Endodermal cell (in vitro differentiated cells): Measurements from ENCODE around the gene IL17RA. TPM values are rescaled to one million over a fixed set of nuclear protein-coding genes. Genes with fewer than 3 reads are reported as not detected.

Experiments
- DNase-seq: peaks from one replicate; pipeline ENCODE4 v3.0.0-alpha.2; 2017
- H3K27ac ChIP-seq: 2 replicates; pipeline ENCODE4 v1.5.1; 2013; ENCODE audit warnings: mild to moderate bottlenecking, low read depth, low read length, moderate library complexity
- H3K27me3 ChIP-seq: 2 replicates; pipeline ENCODE4 v1.6.1; 2013; ENCODE audit warnings: mild to moderate bottlenecking, low read length, moderate library complexity; ENCODE audit not compliant: insufficient read depth, control insufficient read depth, poor library complexity, severe bottlenecking
- H3K36me3 ChIP-seq: 2 replicates; pipeline ENCODE4 v1.7.0; 2013; ENCODE audit warnings: mild to moderate bottlenecking, low read length, moderate library complexity; ENCODE audit not compliant: control insufficient read depth, insufficient read depth
- H3K4me1 ChIP-seq: one replicate; pipeline ENCODE4 v1.7.0; 2013; ENCODE audit warnings: low read length; ENCODE audit not compliant: control insufficient read depth, insufficient read depth
- H3K4me3 ChIP-seq: 2 replicates; pipeline ENCODE4 v1.5.1; 2013; ENCODE audit warnings: mild to moderate bottlenecking, low read length, moderate library complexity
- H3K9ac ChIP-seq: 2 replicates; pipeline ENCODE4 v1.6.1; 2013; ENCODE audit warnings: mild to moderate bottlenecking, low read length, moderate library complexity; ENCODE audit not compliant: poor library complexity, severe bottlenecking; ENCODE audit errors: extremely low read depth
- H3K9me3 ChIP-seq: 2 replicates; pipeline ENCODE4 v1.6.1; 2013; ENCODE audit warnings: mild to moderate bottlenecking, low read length, moderate library complexity; ENCODE audit not compliant: control insufficient read depth
- H3K27ac Mint-ChIP-seq: 2 replicates; pipeline ENCODE4 v1.8.0; 2020; ENCODE audit warnings: mixed read lengths
- H3K27me3 Mint-ChIP-seq: 2 replicates; pipeline ENCODE4 v1.8.0; 2021; ENCODE audit warnings: mild to moderate bottlenecking, mixed read lengths; ENCODE audit not compliant: insufficient read depth
- H3K36me3 Mint-ChIP-seq: 2 replicates; pipeline ENCODE4 v1.8.0; 2020; ENCODE audit warnings: low read depth, mixed read lengths
- H3K4me1 Mint-ChIP-seq: 2 replicates; pipeline ENCODE4 v1.8.0; 2020; ENCODE audit warnings: mixed read lengths
- H3K4me3 Mint-ChIP-seq: 2 replicates; pipeline ENCODE4 v1.8.0; 2020; ENCODE audit warnings: mild to moderate bottlenecking, moderate library complexity, mixed read lengths
- H3K9me3 Mint-ChIP-seq: 2 replicates; pipeline ENCODE4 v1.8.0; 2020; ENCODE audit warnings: mild to moderate bottlenecking, mixed read lengths
- CTCF ChIP-seq: fragments of 200-600 bp; sonication (generic); conservative IDR thresholded peaks from 2 replicates; pipeline ENCODE4 v1.5.0; 2021; ENCODE audit warnings: antibody characterized with exemption, mild to moderate bottlenecking
- WGBS, 2 experiments: methylation state at CpG; one replicate each; pipeline versions ENCODE4 v1.1.5 to v1.1.7; 2013; ENCODE audit warnings: missing lambda C conversion rate in 2 of 2, mixed read lengths in 1 of 2; ENCODE audit not compliant: insufficient coverage in 1 of 2, insufficient read length in 1 of 2; 5-methylcytosine and 5-hydroxymethylcytosine counted together
- total RNA-seq, 2 donors: library from RNA; stranded (reverse); fragmentation: NEBNext Ultra II Directional in 1 of 2; extraction: Animal tissue kit (Norgen Biotek cat#: 25700) in 1 of 2; gene quantifications; 2 replicates in 1 of 2; 3 replicates in 1 of 2; pipeline ENCODE4 v1.2.1, GENCODE V29; 2021

IL17RA gene
- total RNA-seq, 2 donors from 2014 or later, result 14.8 to 16.0 TPM

DNA sequence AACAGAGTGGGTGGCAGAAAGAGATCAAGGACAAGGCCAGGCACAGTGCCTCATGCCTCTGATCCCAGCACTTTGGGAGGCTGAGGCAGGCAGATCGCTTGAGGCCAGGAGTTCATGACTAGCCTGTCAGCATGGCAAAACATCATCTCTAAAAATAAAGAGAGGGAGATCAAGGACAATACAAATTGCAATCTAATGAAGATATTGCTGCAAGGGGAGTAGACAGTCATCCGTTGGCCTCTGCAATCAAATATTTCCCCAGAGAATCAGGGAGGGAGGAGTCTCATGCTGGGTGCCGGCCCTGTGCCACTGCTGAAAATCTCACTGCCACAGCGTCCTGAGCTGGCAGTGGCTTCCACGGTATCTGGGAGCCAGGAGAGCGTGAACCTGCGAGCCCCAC is 19.4 kb upstream of the IL17RA start:
- DNase-seq, result no peak
- Histone ChIP-seq H3K4me3 (no peak overlapping the region), H3K36me3 (no peaks in the 10 kb centered on the region), H3K9me3 (no peaks in the 10 kb centered on the region), H3K27ac (no peak overlapping the region), H3K4me1 (no peaks in the 10 kb centered on the region), H3K27me3 (peaks cover 3% of the 10 kb centered on the region), H3K9ac (no peak overlapping the region)
- H3K4me3 Mint-ChIP-seq, result no peak overlapping the region
- H3K36me3 Mint-ChIP-seq, result no peaks in the 10 kb centered on the region
- WGBS, 2 experiments, result 77 to 92% methylated on average over 5 to 7 of the region's 7 CpGs
- TF ChIP-seq CTCF, result no peak
- H3K27ac Mint-ChIP-seq, result no peak overlapping the region
- H3K27me3 Mint-ChIP-seq, result peaks cover 3% of the 10 kb centered on the region
- H3K4me1 Mint-ChIP-seq, result peaks cover 21% of the 10 kb centered on the region
- H3K9me3 Mint-ChIP-seq, result peaks cover 2% of the 10 kb centered on the region

DNA sequence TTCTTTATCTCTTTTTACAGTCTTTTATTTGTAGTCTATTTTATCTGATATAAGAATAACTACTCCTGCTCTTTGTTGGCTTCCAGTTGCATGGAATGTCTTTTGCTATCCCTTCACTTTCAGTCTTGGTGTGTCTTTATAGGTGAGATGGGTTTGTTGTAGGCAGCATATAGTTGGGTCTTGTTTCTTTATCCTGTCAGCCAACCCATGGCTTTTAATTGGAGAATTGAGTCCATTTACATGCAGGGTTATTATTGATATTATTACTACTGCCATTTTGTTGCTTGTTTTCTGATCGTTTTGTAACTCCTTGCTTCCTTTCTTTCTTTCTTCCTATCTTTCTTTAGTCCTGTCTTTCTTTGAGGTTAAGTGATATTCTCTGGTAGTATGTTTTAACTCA is 11.9 kb upstream of the IL17RA start:
- H3K27ac ChIP-seq, result no peak overlapping the region
- DNase-seq, result no peak
- H3K4me3 ChIP-seq, result no peak overlapping the region
- Mint-ChIP-seq H3K4me3 (no peak overlapping the region), H3K9me3 (peaks cover 2% of the 10 kb centered on the region), H3K27ac (no peak overlapping the region), H3K4me1 (peaks cover 8% of the 10 kb centered on the region), H3K27me3 (no peaks in the 10 kb centered on the region), H3K36me3 (no peaks in the 10 kb centered on the region)
- H3K36me3 ChIP-seq, result no peaks in the 10 kb centered on the region
- TF ChIP-seq CTCF, result no peak
- no peaks in the 10 kb centered on the region for H3K4me1 ChIP-seq
- H3K9ac ChIP-seq, result no peak overlapping the region
- no peaks in the 10 kb centered on the region for H3K27me3 ChIP-seq
- 60% methylated on average over 1 of the region's 1 CpG; no CpG with 5 or more reads in 1 of the 2 experiments for WGBS, 2 experiments
- H3K9me3 ChIP-seq, result no peaks in the 10 kb centered on the region

DNA sequence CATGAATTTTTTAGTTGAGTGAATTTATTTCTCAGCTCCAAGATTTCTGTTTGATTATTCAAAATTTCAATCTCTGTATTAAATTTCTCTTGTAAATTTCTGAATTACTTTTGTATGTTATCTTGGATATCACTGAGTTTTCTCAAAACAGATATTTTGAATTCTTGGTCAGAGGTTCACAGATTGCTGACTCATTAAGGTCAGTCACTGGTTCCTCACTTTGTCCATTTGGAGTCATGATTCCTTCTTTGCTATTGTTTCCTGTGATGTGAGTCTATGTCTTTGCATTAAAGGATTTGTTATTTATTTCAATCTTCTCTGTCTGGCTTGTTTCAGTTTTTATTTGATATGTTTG is 10.2 kb upstream of the IL17RA start:
- Mint-ChIP-seq H3K4me3 (no peak overlapping the region), H3K27me3 (no peaks in the 10 kb centered on the region), H3K4me1 (no peaks in the 10 kb centered on the region), H3K27ac (no peak overlapping the region), H3K36me3 (no peaks in the 10 kb centered on the region), H3K9me3 (no peaks in the 10 kb centered on the region)
- DNase-seq, result no peak
- Histone ChIP-seq H3K9ac (no peak overlapping the region), H3K36me3 (no peaks in the 10 kb centered on the region), H3K27ac (no peak overlapping the region), H3K4me3 (no peak overlapping the region), H3K27me3 (no peaks in the 10 kb centered on the region), H3K4me1 (no peaks in the 10 kb centered on the region), H3K9me3 (no peaks in the 10 kb centered on the region)
- TF ChIP-seq CTCF, result no peak
